ENCODE results near the gene C1orf216.
"Not testable (repeated sequence)": the region's sequence is repeated elsewhere in the genome, so short reads cannot be mapped to it uniquely, and the experiment has no call there.

C1orf216 gene

DNA sequence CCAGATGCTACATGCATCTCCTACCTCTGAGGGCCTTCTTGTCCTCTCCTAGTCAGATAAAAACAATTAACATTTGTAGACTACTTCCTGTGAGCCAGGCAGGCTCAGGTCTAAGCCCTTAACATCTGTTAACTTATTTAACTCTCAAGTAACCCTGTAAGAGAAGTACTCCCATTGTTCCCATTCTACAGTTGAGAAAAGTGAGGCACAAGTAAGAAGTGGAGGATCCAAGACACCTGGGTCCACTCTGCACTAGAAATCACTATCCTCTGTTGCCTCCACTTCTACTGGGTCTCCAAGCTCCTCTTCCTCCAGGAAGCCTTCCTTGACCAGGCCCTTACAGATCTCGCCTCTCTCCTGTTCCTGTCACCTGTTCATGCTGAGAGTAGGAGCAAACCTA lies 9.7 kb downstream of the C1orf216 start:
- no peak overlapping the region for H3K9ac ChIP-seq (ENCODE audit: insufficient read length)
- no peaks in the 10 kb centered on the region for H3K9me3 ChIP-seq (ENCODE audit: low read depth, low read length)
- peaks cover under 1% of the 10 kb centered on the region; the same call in 1 of the 2 replicates for H3K36me3 ChIP-seq (ENCODE audit: insufficient read depth, low read length)
- H3K27ac ChIP-seq: no peak overlapping the region
- DNase-seq (ENCODE audit: low read depth, low spot score): no peak
- TF ChIP-seq FOXP2 (optimal IDR thresholded peaks at IDR 0.05; ENCODE audit: control extremely low read depth, extremely low read length, insufficient read depth): no peak
- TF ChIP-seq EZH2 (IDR thresholded peaks at IDR 0.05): no peak
- TF ChIP-seq POLR2AphosphoS5 (IDR thresholded peaks at IDR 0.05; ENCODE audit: borderline replicate concordance, low read depth, low read length): no peak
- H3K4me3 ChIP-seq: no peak overlapping the region

DNA sequence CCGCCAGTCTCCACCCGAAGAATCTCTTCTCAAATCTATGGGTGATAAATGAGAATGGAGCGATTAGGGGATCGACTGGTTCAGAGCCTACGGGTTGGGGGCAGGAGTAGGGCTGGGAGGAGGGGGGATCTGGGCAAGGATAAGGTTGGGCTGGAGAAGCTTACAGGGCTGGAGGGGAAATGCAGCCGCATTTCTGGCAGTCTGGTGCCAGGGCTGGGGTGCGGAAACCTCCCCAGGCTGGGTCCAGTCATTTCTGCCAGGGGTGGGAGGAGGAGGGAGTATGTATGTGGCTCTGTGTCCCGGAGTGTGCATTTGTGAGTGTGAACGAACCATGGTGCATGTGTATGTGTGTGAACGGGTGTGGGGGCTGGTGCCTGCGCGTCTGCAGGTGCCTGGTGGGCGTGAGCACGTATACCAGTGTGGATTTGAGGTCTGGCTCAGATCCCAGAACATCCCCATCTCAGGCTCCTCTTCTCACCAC lies 10.2 kb downstream of the C1orf216 start:
- H3K9me3 ChIP-seq (ENCODE audit: low read depth, low read length): no peaks in the 10 kb centered on the region
- H3K4me3 ChIP-seq: peak overlapping the region; percentile 78
- H3K36me3 ChIP-seq (ENCODE audit: insufficient read depth, low read length): no peaks in the 10 kb centered on the region
- no peak for DNase-seq (ENCODE audit: low read depth, low spot score)
- H3K27ac ChIP-seq: 0 out of 2 replicates have a peak overlapping the region, but pooled peaks have one; percentile 25
- peak overlapping the region; percentile 67 for H3K9ac ChIP-seq (ENCODE audit: insufficient read length)
- TF ChIP-seq POLR2AphosphoS5 (IDR thresholded peaks at IDR 0.05; ENCODE audit: borderline replicate concordance, low read depth, low read length): no peak
- TF ChIP-seq EZH2 (IDR thresholded peaks at IDR 0.05): no peak
- no peak for TF ChIP-seq FOXP2 (optimal IDR thresholded peaks at IDR 0.05; ENCODE audit: control extremely low read depth, extremely low read length, insufficient read depth)

DNA sequence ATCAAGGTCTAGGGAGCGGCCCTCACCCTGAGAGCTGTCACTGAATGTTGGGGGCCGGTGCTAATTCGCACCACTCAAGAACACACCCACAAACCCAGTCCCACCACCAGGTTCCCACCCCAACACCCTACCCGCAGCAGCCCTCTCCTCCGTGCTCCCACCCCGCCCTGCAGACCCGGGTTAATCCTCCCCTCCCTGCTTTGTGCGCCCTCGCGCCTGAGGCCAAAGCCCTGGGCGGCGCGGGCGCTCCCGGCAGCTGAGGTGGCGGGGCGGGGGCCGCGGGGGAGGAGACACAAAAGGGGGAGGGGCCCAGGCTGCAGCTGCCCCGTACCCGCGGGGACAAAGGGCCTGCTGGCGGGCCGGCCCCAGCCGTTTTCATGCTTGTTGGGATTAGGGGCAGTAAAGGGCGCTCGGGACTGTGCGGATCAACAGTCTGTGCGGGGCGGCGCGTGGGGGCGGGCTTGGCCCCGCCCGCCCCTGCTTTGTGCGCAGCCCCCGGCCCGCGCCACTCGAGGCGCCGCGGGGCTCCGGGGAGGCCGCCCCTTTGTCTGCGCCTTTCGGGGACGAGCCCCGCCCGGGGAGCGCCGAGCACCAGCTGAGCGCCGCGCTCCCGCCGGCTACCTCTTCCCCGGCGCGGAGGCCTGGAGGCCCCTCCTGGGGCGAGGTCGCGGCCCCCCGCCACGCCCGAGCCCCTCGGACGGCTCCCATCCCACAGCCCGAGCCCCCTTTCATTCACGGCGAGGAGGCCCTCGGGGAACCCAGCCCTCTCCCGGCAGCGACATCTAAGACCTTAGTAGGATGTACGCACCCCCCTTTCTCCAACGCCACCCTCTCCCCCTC lies 10.9 kb downstream of the C1orf216 start:
- Histone ChIP-seq H3K27ac (no peak overlapping the region), H3K36me3 (ENCODE audit: insufficient read depth, low read length) (no peaks in the 10 kb centered on the region), H3K4me3 (peak overlapping the region; percentile 78), H3K9ac (ENCODE audit: insufficient read length) (peak overlapping the region; percentile 67), H3K9me3 (ENCODE audit: low read depth, low read length) (no peaks in the 10 kb centered on the region)
- TF ChIP-seq FOXP2 (optimal IDR thresholded peaks at IDR 0.05; ENCODE audit: control extremely low read depth, extremely low read length, insufficient read depth) (no peak), EZH2 (IDR thresholded peaks at IDR 0.05) (no peak), POLR2AphosphoS5 (IDR thresholded peaks at IDR 0.05; ENCODE audit: borderline replicate concordance, low read depth, low read length) (no peak; the same call in 1 of the 2 replicates)
- no peak for DNase-seq (ENCODE audit: low read depth, low spot score)

GRCh38 chr1:35706846-35707600 lies 11.7 kb downstream of the C1orf216 start:
- Histone ChIP-seq H3K9ac (ENCODE audit: insufficient read length) (peak overlapping the region; percentile 67), H3K36me3 (ENCODE audit: insufficient read depth, low read length) (no peaks in the 10 kb centered on the region), H3K4me3 (peak overlapping the region; percentile 78), H3K27ac (no peak overlapping the region), H3K9me3 (ENCODE audit: low read depth, low read length) (no peaks in the 10 kb centered on the region)
- DNase-seq (ENCODE audit: low read depth, low spot score): no peak
- TF ChIP-seq EZH2 (IDR thresholded peaks at IDR 0.05) (no peak), FOXP2 (optimal IDR thresholded peaks at IDR 0.05; ENCODE audit: control extremely low read depth, extremely low read length, insufficient read depth) (no peak), POLR2AphosphoS5 (IDR thresholded peaks at IDR 0.05; ENCODE audit: borderline replicate concordance, low read depth, low read length) (no peak)

- no peak for DNase-seq (ENCODE audit: low read depth, low spot score)
- H3K4me3 ChIP-seq: peak overlapping the region; percentile 48
- no peak overlapping the region for H3K9ac ChIP-seq (ENCODE audit: insufficient read length)
- TF ChIP-seq EZH2 (IDR thresholded peaks at IDR 0.05) (no peak), POLR2AphosphoS5 (IDR thresholded peaks at IDR 0.05; ENCODE audit: borderline replicate concordance, low read depth, low read length) (no peak), FOXP2 (optimal IDR thresholded peaks at IDR 0.05; ENCODE audit: control extremely low read depth, extremely low read length, insufficient read depth) (no peak)
- no peaks in the 10 kb centered on the region for H3K9me3 ChIP-seq (ENCODE audit: low read depth, low read length)
- no peaks in the 10 kb centered on the region for H3K36me3 ChIP-seq (ENCODE audit: insufficient read depth, low read length)
- H3K27ac ChIP-seq: peak overlapping the region; percentile 19; the same call in 1 of the 2 replicates
Observed at GRCh38 chr1:35702508-35702907, 16.2 kb downstream of the C1orf216 start.

GRCh38 chr1:35699152-35699551 lies 19.5 kb downstream of the C1orf216 start:
- DNase-seq (ENCODE audit: low read depth, low spot score); H3K9me3 ChIP-seq (ENCODE audit: low read depth, low read length); H3K4me3 ChIP-seq; H3K27ac ChIP-seq; H3K9ac ChIP-seq (ENCODE audit: insufficient read length); H3K36me3 ChIP-seq (ENCODE audit: insufficient read depth, low read length): not testable (repeated sequence)

- DNase-seq (ENCODE audit: low read depth, low spot score): no peak
- Histone ChIP-seq H3K36me3 (ENCODE audit: insufficient read depth, low read length) (no peaks in the 10 kb centered on the region), H3K9ac (ENCODE audit: insufficient read length) (no peak overlapping the region), H3K4me3 (no peak overlapping the region), H3K27ac (no peak overlapping the region), H3K9me3 (ENCODE audit: low read depth, low read length) (no peaks in the 10 kb centered on the region)
- TF ChIP-seq EZH2 (IDR thresholded peaks at IDR 0.05) (no peak), POLR2AphosphoS5 (IDR thresholded peaks at IDR 0.05; ENCODE audit: borderline replicate concordance, low read depth, low read length) (no peak), FOXP2 (optimal IDR thresholded peaks at IDR 0.05; ENCODE audit: control extremely low read depth, extremely low read length, insufficient read depth) (no peak)
Observed at GRCh38 chr1:35692317-35692716, 26.4 kb downstream of the C1orf216 start.

GRCh38 chr1:35691571-35692220 lies 27.0 kb downstream of the C1orf216 start:
- TF ChIP-seq EZH2 (IDR thresholded peaks at IDR 0.05): no peak
- TF ChIP-seq FOXP2 (optimal IDR thresholded peaks at IDR 0.05; ENCODE audit: control extremely low read depth, extremely low read length, insufficient read depth): no peak
- no peak for TF ChIP-seq POLR2AphosphoS5 (IDR thresholded peaks at IDR 0.05; ENCODE audit: borderline replicate concordance, low read depth, low read length)
- Histone ChIP-seq H3K36me3 (ENCODE audit: insufficient read depth, low read length) (no peaks in the 10 kb centered on the region), H3K9me3 (ENCODE audit: low read depth, low read length) (no peaks in the 10 kb centered on the region), H3K9ac (ENCODE audit: insufficient read length) (no peak overlapping the region), H3K4me3 (peak overlapping the region; percentile 66), H3K27ac (no peak overlapping the region; the same call in 1 of the 2 replicates)
- DNase-seq (ENCODE audit: low read depth, low spot score): no peak
